ENCODE measurements around the gene CSTA. TPM values are rescaled to one million over a fixed set of nuclear protein-coding genes. Genes with fewer than 3 reads are reported as not detected.

Gene CSTA
- total RNA-seq, 1 donor from 2014 or later, result not detected

DNA sequence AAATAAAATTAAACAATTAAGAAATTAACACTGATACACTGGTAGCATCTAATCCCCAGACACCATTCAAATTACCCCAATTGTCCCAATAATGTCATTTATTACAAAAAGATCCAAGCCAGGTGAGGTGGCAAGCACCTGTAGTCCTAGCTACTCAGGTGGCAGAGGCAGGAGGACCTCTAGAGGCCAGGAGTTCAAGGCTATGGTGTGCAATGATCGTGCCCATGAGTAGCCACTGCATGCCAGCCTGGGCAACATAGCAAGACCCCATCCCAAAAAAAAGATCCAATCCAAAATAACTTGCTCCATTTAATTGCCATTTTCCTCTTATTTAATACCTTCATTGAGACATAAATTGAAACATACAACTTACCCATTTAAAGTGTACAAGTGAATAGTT is 17.8 kb downstream of the CSTA start:
- Mint-ChIP-seq H3K4me1 (ENCODE audit: unreplicated experiment) (no peaks in the 10 kb centered on the region), H3K9me3 (ENCODE audit: unreplicated experiment) (peaks cover 14% of the 10 kb centered on the region), H3K27ac (ENCODE audit: unreplicated experiment) (no peak overlapping the region), H3K4me3 (ENCODE audit: unreplicated experiment) (no peak overlapping the region), H3K27me3 (ENCODE audit: unreplicated experiment) (peaks cover 11% of the 10 kb centered on the region), H3K36me3 (ENCODE audit: unreplicated experiment) (no peaks in the 10 kb centered on the region)
- DNase-seq (ENCODE audit: extremely low spot score, unreplicated experiment), result no peak
- TF ChIP-seq, protein P1, sequence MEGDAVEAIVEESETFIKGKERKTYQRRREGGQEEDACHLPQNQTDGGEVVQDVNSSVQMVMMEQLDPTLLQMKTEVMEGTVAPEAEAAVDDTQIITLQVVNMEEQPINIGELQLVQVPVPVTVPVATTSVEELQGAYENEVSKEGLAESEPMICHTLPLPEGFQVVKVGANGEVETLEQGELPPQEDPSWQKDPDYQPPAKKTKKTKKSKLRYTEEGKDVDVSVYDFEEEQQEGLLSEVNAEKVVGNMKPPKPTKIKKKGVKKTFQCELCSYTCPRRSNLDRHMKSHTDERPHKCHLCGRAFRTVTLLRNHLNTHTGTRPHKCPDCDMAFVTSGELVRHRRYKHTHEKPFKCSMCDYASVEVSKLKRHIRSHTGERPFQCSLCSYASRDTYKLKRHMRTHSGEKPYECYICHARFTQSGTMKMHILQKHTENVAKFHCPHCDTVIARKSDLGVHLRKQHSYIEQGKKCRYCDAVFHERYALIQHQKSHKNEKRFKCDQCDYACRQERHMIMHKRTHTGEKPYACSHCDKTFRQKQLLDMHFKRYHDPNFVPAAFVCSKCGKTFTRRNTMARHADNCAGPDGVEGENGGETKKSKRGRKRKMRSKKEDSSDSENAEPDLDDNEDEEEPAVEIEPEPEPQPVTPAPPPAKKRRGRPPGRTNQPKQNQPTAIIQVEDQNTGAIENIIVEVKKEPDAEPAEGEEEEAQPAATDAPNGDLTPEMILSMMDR (IDR thresholded peaks at IDR 0.05), result no peak

DNA sequence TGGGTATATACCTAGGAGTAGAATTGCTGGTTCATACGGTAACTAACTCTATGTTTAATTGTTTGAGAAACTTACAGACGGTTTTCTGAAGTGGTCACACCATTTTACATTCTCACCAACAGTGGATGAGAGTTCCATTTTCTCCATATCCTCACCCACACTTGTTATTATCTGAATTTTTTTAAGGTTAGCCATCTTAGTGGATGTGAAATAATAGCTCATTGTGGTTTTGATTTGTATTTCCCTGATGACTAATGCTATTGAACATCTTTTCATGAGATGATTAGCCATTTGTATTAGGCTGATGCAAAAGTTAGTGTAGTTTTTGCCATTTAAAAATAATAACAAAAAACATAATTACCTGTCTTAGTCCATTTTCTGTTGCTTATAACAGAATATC is 18.6 kb downstream of the CSTA start:
- H3K36me3 Mint-ChIP-seq (ENCODE audit: unreplicated experiment), result no peaks in the 10 kb centered on the region
- H3K4me1 Mint-ChIP-seq (ENCODE audit: unreplicated experiment), result no peaks in the 10 kb centered on the region
- H3K27me3 Mint-ChIP-seq (ENCODE audit: unreplicated experiment), result peaks cover 9% of the 10 kb centered on the region
- H3K9me3 Mint-ChIP-seq (ENCODE audit: unreplicated experiment), result peaks cover 17% of the 10 kb centered on the region
- no peak overlapping the region for H3K27ac Mint-ChIP-seq (ENCODE audit: unreplicated experiment)
- H3K4me3 Mint-ChIP-seq (ENCODE audit: unreplicated experiment), result no peak overlapping the region
- no peak for DNase-seq (ENCODE audit: extremely low spot score, unreplicated experiment)
- TF ChIP-seq, protein P1 (IDR thresholded peaks at IDR 0.05), result no peak

DNA sequence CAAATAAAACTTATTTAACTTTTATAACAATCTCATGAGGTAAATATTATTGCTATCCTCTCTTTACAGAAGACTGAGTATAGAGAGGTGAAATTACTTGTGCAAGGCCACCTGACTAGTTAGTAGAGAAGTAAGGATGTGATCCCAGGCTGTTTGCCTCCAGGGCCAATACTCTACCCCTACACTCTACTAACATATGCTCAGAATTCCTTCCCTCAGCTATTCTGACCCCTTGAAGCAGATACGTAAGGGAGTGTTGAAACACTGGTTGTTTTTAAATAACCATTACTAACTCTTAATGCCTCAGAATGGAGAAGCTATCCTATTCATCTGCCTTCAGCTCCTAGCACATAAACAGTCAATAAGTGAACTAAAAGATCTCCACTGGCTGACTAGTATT is 24.1 kb downstream of the CSTA start:
- no peak for DNase-seq (ENCODE audit: extremely low spot score, unreplicated experiment)
- Mint-ChIP-seq H3K9me3 (ENCODE audit: unreplicated experiment) (peaks cover 10% of the 10 kb centered on the region), H3K27ac (ENCODE audit: unreplicated experiment) (no peak overlapping the region), H3K4me1 (ENCODE audit: unreplicated experiment) (no peaks in the 10 kb centered on the region), H3K27me3 (ENCODE audit: unreplicated experiment) (peaks cover 3% of the 10 kb centered on the region), H3K4me3 (ENCODE audit: unreplicated experiment) (no peak overlapping the region), H3K36me3 (ENCODE audit: unreplicated experiment) (no peaks in the 10 kb centered on the region)
- TF ChIP-seq, protein P1 (IDR thresholded peaks at IDR 0.05), result no peak

DNA sequence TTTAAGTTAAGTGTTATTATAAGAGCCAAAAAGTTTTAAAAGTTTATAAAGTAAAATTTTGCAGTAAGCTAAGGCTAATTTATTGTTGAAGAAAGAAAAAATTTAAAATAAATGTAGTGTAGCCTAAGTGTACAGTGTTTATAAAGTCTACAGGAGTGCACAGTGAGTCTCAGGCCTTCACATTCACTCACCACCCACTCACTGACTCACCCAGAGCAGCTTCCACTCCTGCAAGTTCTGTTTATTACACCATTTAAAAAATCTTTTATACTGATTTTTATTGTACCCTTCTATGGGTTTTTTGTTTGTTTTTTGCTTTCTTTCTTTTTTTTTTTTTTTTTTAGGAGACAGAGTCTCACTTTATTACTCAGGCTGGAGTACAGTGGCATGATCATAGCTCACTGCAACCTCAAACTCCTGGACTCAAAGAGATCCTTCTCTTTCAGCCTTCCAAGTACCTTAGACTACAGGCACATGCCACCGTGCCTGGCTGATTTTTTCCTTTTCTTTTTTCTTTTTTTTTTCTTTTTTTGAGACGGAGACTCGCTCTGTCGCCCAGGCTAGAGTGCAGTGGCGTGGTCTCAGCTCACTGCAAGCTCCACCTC is 25.9 kb downstream of the CSTA start:
- Mint-ChIP-seq H3K4me1 (ENCODE audit: unreplicated experiment) (no peaks in the 10 kb centered on the region), H3K4me3 (ENCODE audit: unreplicated experiment) (no peak overlapping the region), H3K9me3 (ENCODE audit: unreplicated experiment) (peaks cover 10% of the 10 kb centered on the region), H3K27me3 (ENCODE audit: unreplicated experiment) (no peaks in the 10 kb centered on the region), H3K36me3 (ENCODE audit: unreplicated experiment) (no peaks in the 10 kb centered on the region), H3K27ac (ENCODE audit: unreplicated experiment) (no peak overlapping the region)
- TF ChIP-seq, protein P1 (IDR thresholded peaks at IDR 0.05), result no peak
- DNase-seq (ENCODE audit: extremely low spot score, unreplicated experiment), result no peak

DNA sequence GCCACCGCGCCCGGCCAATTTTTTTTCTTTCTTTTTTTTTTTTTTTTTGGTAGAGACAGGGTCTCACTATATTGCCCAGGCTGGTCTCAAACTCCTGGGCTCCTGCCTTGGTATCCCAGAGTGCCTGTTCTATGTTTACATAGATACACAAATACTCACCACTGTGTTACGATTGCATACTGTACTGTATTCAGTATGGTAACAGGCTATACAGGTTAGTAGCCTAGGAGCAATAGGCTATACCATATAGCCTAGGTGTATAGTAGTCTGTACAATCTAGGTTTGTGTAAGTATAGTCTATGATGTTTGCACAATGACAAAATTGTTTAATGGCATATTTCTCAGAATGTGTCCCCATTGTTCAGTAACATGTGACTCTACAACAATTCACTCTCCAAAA is 26.6 kb downstream of the CSTA start:
- no peak overlapping the region for H3K4me3 Mint-ChIP-seq (ENCODE audit: unreplicated experiment)

More for the DNA sequence above, 26.6 kb downstream of the CSTA start:
- Mint-ChIP-seq H3K36me3 (ENCODE audit: unreplicated experiment) (no peaks in the 10 kb centered on the region), H3K27me3 (ENCODE audit: unreplicated experiment) (no peaks in the 10 kb centered on the region), H3K4me1 (ENCODE audit: unreplicated experiment) (no peaks in the 10 kb centered on the region), H3K9me3 (ENCODE audit: unreplicated experiment) (peaks cover 10% of the 10 kb centered on the region), H3K27ac (ENCODE audit: unreplicated experiment) (no peak overlapping the region)
- TF ChIP-seq, protein P1 (IDR thresholded peaks at IDR 0.05), result no peak
- DNase-seq (ENCODE audit: extremely low spot score, unreplicated experiment), result no peak

All from osteocyte (in vitro differentiated cells).